Kidney (tissue), 14 donors: Measurements from ENCODE around the gene CCM2L. TPM values are rescaled to one million over a fixed set of nuclear protein-coding genes. Genes with fewer than 3 reads are reported as not detected.

Experiments used
- DNase-seq, 5 donors: peaks; one replicate each; pipeline ENCODE4 v3.0.0-alpha.2; 2013 to 2020
- FAIRE-seq: peaks from 2 replicates; lab custom pipeline; 2012; peaks lifted over from hg19 to GRCh38; lab: Jason Lieb, UNC
- H3K27ac ChIP-seq, 2 donors: one replicate each; pipeline ENCODE4 v1.7.0; 2013; ENCODE audit warnings: low read depth in 2 of 2, low read length in 2 of 2, inconsistent platforms in 1 of 2
- H3K27me3 ChIP-seq: one replicate; pipeline ENCODE4 v1.7.1; 2013; ENCODE audit warnings: low read length, inconsistent platforms; ENCODE audit not compliant: control insufficient read depth, insufficient read depth
- H3K36me3 ChIP-seq, 3 donors: one replicate each; pipeline versions ENCODE4 v1.7.0 to v1.7.1; 2013; ENCODE audit warnings: low read length in 3 of 3, control low read depth in 1 of 3, inconsistent platforms in 1 of 3; ENCODE audit not compliant: insufficient read depth in 3 of 3, control insufficient read depth in 2 of 3
- H3K4me1 ChIP-seq, 3 donors: one replicate each; pipeline versions ENCODE4 v1.7.0 to v1.7.1; 2013; ENCODE audit warnings: low read length in 3 of 3, inconsistent platforms in 1 of 3, low read depth in 1 of 3; ENCODE audit not compliant: control insufficient read depth in 2 of 3, insufficient read depth in 2 of 3
- H3K4me3 ChIP-seq, 3 donors: one replicate each; pipeline versions ENCODE4 v1.7.0 to v1.8.1; 2013; ENCODE audit warnings: low read length in 3 of 3, control low read depth in 1 of 3, inconsistent platforms in 1 of 3
- H3K9ac ChIP-seq, 3 donors: one replicate each; pipeline versions ENCODE4 v1.7.0 to v1.7.1; 2013; ENCODE audit warnings: low read length in 3 of 3, control low read depth in 1 of 3, inconsistent platforms in 1 of 3
- H3K9me3 ChIP-seq, 3 donors: one replicate each; pipeline versions ENCODE4 v1.7.0 to v1.7.1; 2013; ENCODE audit warnings: low read length in 3 of 3, control low read depth in 1 of 3, inconsistent platforms in 1 of 3; ENCODE audit not compliant: control insufficient read depth in 2 of 3, insufficient read depth in 1 of 3
- intact Hi-C: fragments of 100-400 bp; cut with DNase I; formaldehyde crosslinking; loops from one replicate; pipeline ENCODE4 v1.11.1; 2022
- polyA plus RNA-seq: library from polyadenylated mRNA; stranded (reverse); fragments of 350-450 nt; fragmentation: Illumina TruSeq; extraction: RNeasy Lipid Tissue Mini Kit (QIAGEN cat#74804); gene quantifications from one replicate; pipeline ENCODE4 v1.2.3, GENCODE V29; 2014; ENCODE audit warnings: low read depth, low replicate concordance; ENCODE audit not compliant: insufficient read depth
- total RNA-seq: library from RNA; stranded (reverse); fragmentation: NEBNext Ultra II Directional; extraction: Animal tissue kit (Norgen Biotek cat#: 25700); gene quantifications from one replicate; pipeline ENCODE4 v1.2.1, GENCODE V29; 2021
- TF ChIP-seq, protein P1 (sequence below): IDR thresholded peaks from 3 replicates; pipeline ENCODE4 v1.5.1; 2012; ENCODE audit warnings: mild to moderate bottlenecking, moderate library complexity, borderline replicate concordance; ENCODE audit not compliant: insufficient read depth; ENCODE audit errors: extremely low read depth
- donor health status: control.
- donor health status: control.
- donor health status: control.
- donor health status: control.
- donor health status: control.
- donor health status: DM: yes; HTN: yes; CAD: no.
- donor health status: Normal renal cell carcinoma (clear cell type).

Gene CCM2L
- total and polyA plus RNA-seq, 2 donors from 2014 or later = 9.9 to 13.8 TPM

DNA sequence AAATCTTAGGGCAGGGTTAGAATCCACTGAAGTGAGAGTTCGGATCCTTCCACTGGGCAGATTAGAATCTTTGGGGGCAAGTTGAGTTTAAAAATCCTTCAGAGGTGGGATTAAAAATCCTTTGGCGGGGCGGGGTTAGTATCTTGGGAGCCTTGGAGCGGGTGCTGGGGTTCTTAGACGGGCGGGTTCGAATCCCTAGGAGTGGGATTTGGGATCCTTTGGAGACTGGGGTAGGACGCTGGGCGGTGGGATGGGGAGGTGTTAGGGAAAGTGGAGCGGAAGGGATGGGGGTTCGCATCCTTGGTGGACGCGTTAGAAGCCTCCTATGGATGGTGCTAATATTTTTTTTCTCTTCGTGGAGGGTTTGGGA is 41.5 kb downstream of the CCM2L start:
- no peaks in the 10 kb centered on the region for H3K9me3 ChIP-seq
- FAIRE-seq = no peak
- H3K9ac ChIP-seq = no peak overlapping the region
- TF ChIP-seq, protein P1, sequence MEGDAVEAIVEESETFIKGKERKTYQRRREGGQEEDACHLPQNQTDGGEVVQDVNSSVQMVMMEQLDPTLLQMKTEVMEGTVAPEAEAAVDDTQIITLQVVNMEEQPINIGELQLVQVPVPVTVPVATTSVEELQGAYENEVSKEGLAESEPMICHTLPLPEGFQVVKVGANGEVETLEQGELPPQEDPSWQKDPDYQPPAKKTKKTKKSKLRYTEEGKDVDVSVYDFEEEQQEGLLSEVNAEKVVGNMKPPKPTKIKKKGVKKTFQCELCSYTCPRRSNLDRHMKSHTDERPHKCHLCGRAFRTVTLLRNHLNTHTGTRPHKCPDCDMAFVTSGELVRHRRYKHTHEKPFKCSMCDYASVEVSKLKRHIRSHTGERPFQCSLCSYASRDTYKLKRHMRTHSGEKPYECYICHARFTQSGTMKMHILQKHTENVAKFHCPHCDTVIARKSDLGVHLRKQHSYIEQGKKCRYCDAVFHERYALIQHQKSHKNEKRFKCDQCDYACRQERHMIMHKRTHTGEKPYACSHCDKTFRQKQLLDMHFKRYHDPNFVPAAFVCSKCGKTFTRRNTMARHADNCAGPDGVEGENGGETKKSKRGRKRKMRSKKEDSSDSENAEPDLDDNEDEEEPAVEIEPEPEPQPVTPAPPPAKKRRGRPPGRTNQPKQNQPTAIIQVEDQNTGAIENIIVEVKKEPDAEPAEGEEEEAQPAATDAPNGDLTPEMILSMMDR = no peak
- intact Hi-C loops = no loop called here
- H3K27ac ChIP-seq = no peak overlapping the region
- no peaks in the 10 kb centered on the region for H3K4me1 ChIP-seq
- DNase-seq = no peak
- H3K27me3 ChIP-seq = peaks cover 25% of the 10 kb centered on the region
- H3K36me3 ChIP-seq = no peaks in the 10 kb centered on the region
- H3K4me3 ChIP-seq = no peak overlapping the region

DNA sequence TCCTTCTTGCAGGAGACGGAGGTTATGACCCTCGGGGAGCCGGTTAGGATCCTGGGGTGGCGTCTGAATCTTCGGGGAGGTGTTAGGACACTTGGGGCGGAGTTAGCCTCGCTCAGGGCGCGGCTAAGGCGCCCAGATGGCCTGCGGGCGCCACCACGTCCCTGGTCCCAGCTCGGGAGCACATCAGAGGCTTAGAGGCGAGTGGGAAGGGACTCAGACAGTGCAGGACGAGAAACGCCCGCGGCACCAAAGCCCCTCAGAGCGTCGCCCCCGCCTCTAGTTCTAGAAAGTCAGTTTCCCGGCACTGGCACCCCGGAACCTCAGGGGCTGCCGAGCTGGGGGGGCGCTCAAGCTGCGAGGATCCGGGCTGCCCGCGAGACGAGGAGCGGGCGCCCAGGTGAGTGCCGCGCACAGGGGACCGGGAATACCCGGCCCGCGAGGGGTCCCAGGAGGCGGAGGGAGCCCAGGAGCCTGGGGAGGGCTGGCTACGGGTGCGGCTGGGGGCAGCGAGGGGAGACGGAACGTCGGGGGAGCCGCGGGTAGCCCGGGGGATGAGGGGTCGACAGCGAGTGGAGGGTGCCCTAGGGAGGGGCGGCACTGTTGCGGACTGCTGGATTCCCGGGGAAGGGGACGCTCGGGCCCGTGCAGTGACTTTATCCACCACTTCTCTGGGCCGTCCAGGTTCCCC is 42.0 kb downstream of the CCM2L start, which contains the start of gene HCK:
Gene HCK (plus strand): TSS at position 153 of the 688 bp plus-strand sequence.
- Histone ChIP-seq H3K36me3 (no peaks in the 10 kb centered on the region), H3K9me3 (no peaks in the 10 kb centered on the region), H3K27ac (no peak within 1 kb of the TSS), H3K27me3 (peaks cover 25% of the 10 kb centered on the region), H3K9ac (no peak within 1 kb of the TSS), H3K4me1 (no peaks in the 10 kb centered on the region), H3K4me3 (no peak within 1 kb of the TSS)
- peak in 2 of 5 donors; percentile 28 to 34 for DNase-seq
- intact Hi-C loops = no loop called here
- no peak for FAIRE-seq
- TF ChIP-seq, protein P1 = no peak

DNA sequence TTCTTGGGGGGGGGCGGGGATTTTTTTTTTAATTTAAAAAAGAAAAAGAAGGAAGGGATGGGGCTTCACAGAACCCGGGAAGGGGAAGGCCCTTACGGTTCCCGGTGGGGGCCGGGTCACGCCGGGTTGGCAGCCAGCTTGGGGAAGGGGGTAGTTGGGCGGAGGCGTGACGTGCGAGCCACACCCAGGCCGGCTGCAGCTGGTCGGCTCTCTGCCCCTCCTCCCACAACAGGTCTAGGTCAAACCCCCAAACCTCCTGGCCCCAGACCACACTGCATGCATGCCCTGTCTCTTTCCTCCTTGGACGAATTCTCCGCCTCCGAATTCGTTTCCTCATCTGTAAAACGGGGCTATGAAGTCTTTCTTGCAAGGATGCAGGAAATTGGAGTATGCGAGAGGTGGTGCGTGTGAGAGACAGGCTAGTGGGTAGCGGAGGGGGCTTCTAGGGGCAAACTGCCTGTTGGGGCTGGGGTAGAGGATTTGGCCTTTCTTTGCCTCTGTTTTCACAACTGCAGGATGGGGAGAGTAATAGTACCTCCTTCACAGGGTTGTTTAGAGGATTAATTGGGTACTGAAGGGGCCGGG is 42.6 kb downstream of the CCM2L start:
- intact Hi-C loops = no loop called here
- H3K36me3 ChIP-seq = no peaks in the 10 kb centered on the region
- DNase-seq (peak in 2 of 5 donors; percentile 21 to 83), FAIRE-seq (no peak)
- no peak overlapping the region for H3K27ac ChIP-seq
- no peak overlapping the region for H3K9ac ChIP-seq
- no peaks in the 10 kb centered on the region for H3K4me1 ChIP-seq
- no peak overlapping the region for H3K4me3 ChIP-seq
- TF ChIP-seq, protein P1 = no peak
- no peaks in the 10 kb centered on the region for H3K9me3 ChIP-seq
- H3K27me3 ChIP-seq = peaks cover 25% of the 10 kb centered on the region
